GM12878 (cell line): ENCODE results near the gene CFAP97.

Experiments
- CTCF ChIP-seq, 3 experiments: IDR thresholded peaks in 2 of 3; conservative IDR thresholded peaks in 1 of 3; 2 replicates each; pipeline ENCODE4 v1.5.1; 2011; ENCODE audit warnings: low read depth in 3 of 3, low read length in 3 of 3, mild to moderate bottlenecking in 3 of 3, control low read depth in 2 of 3, moderate library complexity in 2 of 3, inconsistent platforms in 1 of 3, mixed read lengths in 1 of 3; ENCODE audit not compliant: control insufficient read depth in 2 of 3, insufficient read depth in 1 of 3; ENCODE audit errors: extremely low read depth in 1 of 3
- TF ChIP-seq, protein P1 (sequence below): fragments of 450-650 bp; IDR thresholded peaks from 2 replicates; pipeline ENCODE4 v1.6.1; 2017; ENCODE audit warnings: mild to moderate bottlenecking, low read depth, inconsistent platforms; ENCODE audit not compliant: poor library complexity, severe bottlenecking

GRCh38 chr4:185186769-185187168 lies 17.0 kb downstream of the CFAP97 start:
- TF ChIP-seq, protein P1, sequence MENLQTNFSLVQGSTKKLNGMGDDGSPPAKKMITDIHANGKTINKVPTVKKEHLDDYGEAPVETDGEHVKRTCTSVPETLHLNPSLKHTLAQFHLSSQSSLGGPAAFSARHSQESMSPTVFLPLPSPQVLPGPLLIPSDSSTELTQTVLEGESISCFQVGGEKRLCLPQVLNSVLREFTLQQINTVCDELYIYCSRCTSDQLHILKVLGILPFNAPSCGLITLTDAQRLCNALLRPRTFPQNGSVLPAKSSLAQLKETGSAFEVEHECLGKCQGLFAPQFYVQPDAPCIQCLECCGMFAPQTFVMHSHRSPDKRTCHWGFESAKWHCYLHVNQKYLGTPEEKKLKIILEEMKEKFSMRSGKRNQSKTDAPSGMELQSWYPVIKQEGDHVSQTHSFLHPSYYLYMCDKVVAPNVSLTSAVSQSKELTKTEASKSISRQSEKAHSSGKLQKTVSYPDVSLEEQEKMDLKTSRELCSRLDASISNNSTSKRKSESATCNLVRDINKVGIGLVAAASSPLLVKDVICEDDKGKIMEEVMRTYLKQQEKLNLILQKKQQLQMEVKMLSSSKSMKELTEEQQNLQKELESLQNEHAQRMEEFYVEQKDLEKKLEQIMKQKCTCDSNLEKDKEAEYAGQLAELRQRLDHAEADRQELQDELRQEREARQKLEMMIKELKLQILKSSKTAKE = no peak
- no peak for TF ChIP-seq CTCF (IDR thresholded peaks at IDR 0.05 in 2 of 3, conservative IDR thresholded peaks at IDR 0.05 in 1 of 3; ENCODE audit: control insufficient read depth in 2 of 3, extremely low read depth in 1 of 3, insufficient read depth in 1 of 3, low read depth in 3 of 3, low read length in 3 of 3)
